ENCODE data around the gene MACROD2. TPM values are rescaled to one million over a fixed set of nuclear protein-coding genes. Genes with fewer than 3 reads are reported as not detected.

MACROD2 gene
- total and polyA plus RNA-seq, 2 of the 4 experiments (the other 2 are of a cell fraction): not detected

GRCh38 chr20:14232650-14233049 lies 237.3 kb downstream of the MACROD2 start:
- H4K91ac ChIP-seq (ENCODE audit: insufficient read depth, low read depth, low read length): no peak overlapping the region
- no peak for TF ChIP-seq CHD1 (IDR thresholded peaks at IDR 0.05; ENCODE audit: low read depth, low read length)
- TF ChIP-seq BHLHE40 (IDR thresholded peaks at IDR 0.05; ENCODE audit: low read depth, low read length): no peak
- TF ChIP-seq, protein P1, sequence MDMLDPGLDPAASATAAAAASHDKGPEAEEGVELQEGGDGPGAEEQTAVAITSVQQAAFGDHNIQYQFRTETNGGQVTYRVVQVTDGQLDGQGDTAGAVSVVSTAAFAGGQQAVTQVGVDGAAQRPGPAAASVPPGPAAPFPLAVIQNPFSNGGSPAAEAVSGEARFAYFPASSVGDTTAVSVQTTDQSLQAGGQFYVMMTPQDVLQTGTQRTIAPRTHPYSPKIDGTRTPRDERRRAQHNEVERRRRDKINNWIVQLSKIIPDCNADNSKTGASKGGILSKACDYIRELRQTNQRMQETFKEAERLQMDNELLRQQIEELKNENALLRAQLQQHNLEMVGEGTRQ (IDR thresholded peaks at IDR 0.05; ENCODE audit: low read depth, low read length): no peak
- no peak for TF ChIP-seq MAZ (IDR thresholded peaks at IDR 0.05; ENCODE audit: borderline replicate concordance, low read depth, low read length)
- no peak for TF ChIP-seq NFE2L2 (IDR thresholded peaks at IDR 0.05; ENCODE audit: low read depth, low read length)
- TF ChIP-seq CTCF (conservative IDR thresholded peaks at IDR 0.05; ENCODE audit: low read depth, low read length): no peak
- TF ChIP-seq RFX5 (IDR thresholded peaks at IDR 0.05; ENCODE audit: low read depth, low read length): no peak
- TF ChIP-seq SMC3 (IDR thresholded peaks at IDR 0.05; ENCODE audit: low read depth, low read length): no peak
- no peak for TF ChIP-seq FOS (IDR thresholded peaks at IDR 0.05; ENCODE audit: low read depth, low read length)
- no peak for TF ChIP-seq ELK1 (IDR thresholded peaks at IDR 0.05; ENCODE audit: borderline replicate concordance, low read depth, low read length)
- H2BK120ac ChIP-seq (ENCODE audit: low read depth, low read length): no peak overlapping the region
- H3K9me3 ChIP-seq (ENCODE audit: control insufficient read depth, insufficient read depth, low read length): no peaks in the 10 kb centered on the region
- WGBS, 2 experiments (ENCODE audit: extremely low coverage in 2 of 2, insufficient read length in 1 of 2): no CpG with 5 or more reads among the region's 2 CpGs
- no peaks in the 10 kb centered on the region for H4K20me1 ChIP-seq (ENCODE audit: insufficient read depth, low read length)
- no peak overlapping the region for H2BK15ac ChIP-seq (ENCODE audit: low read depth, low read length)
- no peak overlapping the region for H3K4me2 ChIP-seq (ENCODE audit: low read depth, low read length)
- H3K56ac ChIP-seq (ENCODE audit: extremely low read depth, insufficient read depth, low read length): no peak overlapping the region
- H3K14ac ChIP-seq (replicated peaks; ENCODE audit: low read depth, low read length): no peak overlapping the region
- H4K5ac ChIP-seq (ENCODE audit: low read depth, low read length): no peak overlapping the region
- no peak overlapping the region for H2BK20ac ChIP-seq (ENCODE audit: low read depth, low read length)
- H3K4me3 ChIP-seq (ENCODE audit: insufficient read depth, low read depth, low read length): no peak overlapping the region
- no peaks in the 10 kb centered on the region for H3K36me3 ChIP-seq (ENCODE audit: control insufficient read depth, insufficient read depth, low read length)
- intact Hi-C loops (cut with micrococcal nuclease) (no loop called here), dilution Hi-C loops (cut with HindIII; ENCODE audit: low sequenced_read_pairs, unreplicated experiment) (no loop called here), in situ Hi-C loops (cut with MboI; ENCODE audit: low sequenced_read_pairs) (no loop called here)
- no peaks in the 10 kb centered on the region for H3K27me3 ChIP-seq (ENCODE audit: control insufficient read depth, insufficient read depth, low read length)
- H3K23ac ChIP-seq (ENCODE audit: low read depth, low read length): no peak overlapping the region
- BruUV-seq (replicated peaks): no TSS peak
- CTCF ChIA-PET: no interaction called here
- no peak overlapping the region for H3K9ac ChIP-seq (ENCODE audit: low read depth, low read length)
- no peak overlapping the region for H4K8ac ChIP-seq (ENCODE audit: low read depth in 2 of 2, low read length in 2 of 2)
- ATAC-seq (ENCODE audit: low read depth) (no peak), DNase-seq (no peak)
- no peak overlapping the region for H3K4ac ChIP-seq (ENCODE audit: low read depth, low read length)
- H3K27ac ChIP-seq (ENCODE audit: insufficient read depth, low read length): no peak overlapping the region
- no peak overlapping the region for H2BK5ac ChIP-seq (ENCODE audit: low read depth, low read length, poor library complexity, severe bottlenecking)
- no peak overlapping the region for H2AFZ ChIP-seq (replicated peaks; ENCODE audit: low read length, poor library complexity)
- H3K18ac ChIP-seq (ENCODE audit: low read depth, low read length): no peak overlapping the region
- no peak overlapping the region for H2AK5ac ChIP-seq (ENCODE audit: low read depth, low read length)
- POLR2A ChIA-PET (ENCODE audit: unreplicated experiment): no interaction called here
- H3K79me1 ChIP-seq (ENCODE audit: low read depth in 1 of 2, low read length in 2 of 2): no peaks in the 10 kb centered on the region
- H3K9me1 ChIP-seq (ENCODE audit: insufficient read depth, low read length): no peaks in the 10 kb centered on the region
- H2AK9ac ChIP-seq (replicated peaks; ENCODE audit: low read depth, low read length, poor library complexity): no peak overlapping the region
- no peaks in the 10 kb centered on the region for H3K4me1 ChIP-seq (ENCODE audit: control insufficient read depth, insufficient read depth, low read length)

All from IMR-90 (cell line).